ENCODE data around the gene MINDY3. TPM values are rescaled to one million over a fixed set of nuclear protein-coding genes. Genes with fewer than 3 reads are reported as not detected.
"Not testable (repeated sequence)": the region's sequence is repeated elsewhere in the genome, so short reads cannot be mapped to it uniquely, and the experiment has no call there.

Gene MINDY3
- total RNA-seq, 2 donors from 2014 or later, result 19.0 to 20.6 TPM

DNA sequence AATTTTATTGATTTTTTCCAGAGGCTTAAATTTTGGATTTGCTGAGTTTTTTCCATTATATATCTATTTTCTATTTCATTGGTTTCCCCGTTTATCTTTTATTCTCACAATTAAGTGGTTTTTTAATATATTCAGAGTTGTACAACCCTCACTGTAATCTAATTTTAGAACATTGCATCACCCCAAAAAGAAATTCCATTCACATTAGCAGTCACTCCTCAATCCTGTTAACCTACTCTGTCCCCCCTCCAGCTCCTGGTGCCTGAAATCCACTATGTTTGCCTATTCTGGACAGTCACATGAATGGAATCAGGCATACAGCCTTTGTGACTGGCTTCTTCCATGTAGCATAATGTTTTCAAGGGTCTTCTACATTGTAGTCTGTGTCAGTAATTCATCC lies 84.8 kb downstream of the MINDY3 start:
- Histone ChIP-seq H3K9me3 (ENCODE audit: control insufficient read depth, low read length) (peaks cover 16% of the 10 kb centered on the region), H3K4me3 (ENCODE audit: low read length) (no peak overlapping the region), H3K36me3 (ENCODE audit: control insufficient read depth, insufficient read depth, low read length) (peaks cover 30% of the 10 kb centered on the region), H3K27me3 (ENCODE audit: control insufficient read depth, insufficient read depth, low read length, poor library complexity, severe bottlenecking) (no peaks in the 10 kb centered on the region), H3K27ac (ENCODE audit: low read depth, low read length) (no peak overlapping the region), H3K9ac (ENCODE audit: extremely low read depth, low read length, poor library complexity, severe bottlenecking) (no peak overlapping the region), H3K4me1 (ENCODE audit: control insufficient read depth, insufficient read depth, low read length) (no peaks in the 10 kb centered on the region)
- H3K9me3 Mint-ChIP-seq, result peaks cover 14% of the 10 kb centered on the region
- peaks cover 27% of the 10 kb centered on the region for H3K36me3 Mint-ChIP-seq (ENCODE audit: low read depth)
- no peaks in the 10 kb centered on the region for H3K27me3 Mint-ChIP-seq (ENCODE audit: insufficient read depth)
- 100% methylated on average over 1 of the region's 1 CpG; no CpG with 5 or more reads in 1 of the 2 experiments for WGBS, 2 experiments (ENCODE audit: insufficient coverage in 1 of 2, insufficient read length in 1 of 2)
- no peaks in the 10 kb centered on the region for H3K4me1 Mint-ChIP-seq
- DNase-seq, result no peak
- TF ChIP-seq CTCF (conservative IDR thresholded peaks at IDR 0.05), result no peak
- no peak overlapping the region for H3K27ac Mint-ChIP-seq
- no peak overlapping the region for H3K4me3 Mint-ChIP-seq

DNA sequence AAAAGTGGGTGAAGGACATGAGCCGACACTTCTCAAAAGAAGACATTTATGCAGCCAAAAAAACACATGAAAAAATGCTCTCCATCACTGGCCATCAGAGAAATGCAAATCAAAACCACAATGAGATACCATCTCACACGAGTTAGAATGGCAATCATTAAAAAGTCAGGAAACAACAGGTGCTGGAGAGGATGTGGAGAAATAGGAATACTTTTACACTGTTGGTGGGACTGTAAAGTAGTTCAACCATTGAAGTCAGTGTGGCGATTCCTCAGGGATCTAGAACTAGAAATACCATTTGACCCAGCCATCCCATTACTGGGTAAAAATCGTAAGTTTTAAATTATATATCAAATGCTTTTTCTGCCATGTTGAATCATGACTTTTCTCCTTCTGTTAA lies 85.8 kb downstream of the MINDY3 start:
- Mint-ChIP-seq H3K9me3 (peaks cover 14% of the 10 kb centered on the region), H3K36me3 (ENCODE audit: low read depth) (peaks cover 26% of the 10 kb centered on the region)
- H3K4me3 Mint-ChIP-seq; DNase-seq; H3K4me1 Mint-ChIP-seq; H3K27me3 ChIP-seq (ENCODE audit: control insufficient read depth, insufficient read depth, low read length, poor library complexity, severe bottlenecking); H3K27me3 Mint-ChIP-seq (ENCODE audit: insufficient read depth); H3K4me3 ChIP-seq (ENCODE audit: low read length); H3K27ac Mint-ChIP-seq; H3K27ac ChIP-seq (ENCODE audit: low read depth, low read length); H3K4me1 ChIP-seq (ENCODE audit: control insufficient read depth, insufficient read depth, low read length); H3K9ac ChIP-seq (ENCODE audit: extremely low read depth, low read length, poor library complexity, severe bottlenecking): not testable (repeated sequence)
- peaks cover 16% of the 10 kb centered on the region for H3K9me3 ChIP-seq (ENCODE audit: control insufficient read depth, low read length)
- H3K36me3 ChIP-seq (ENCODE audit: control insufficient read depth, insufficient read depth, low read length), result peaks cover 23% of the 10 kb centered on the region
- WGBS, 2 experiments (ENCODE audit: insufficient coverage in 1 of 2, insufficient read length in 1 of 2), result 88 to 100% methylated on average over 1 to 3 of the region's 4 CpGs

DNA sequence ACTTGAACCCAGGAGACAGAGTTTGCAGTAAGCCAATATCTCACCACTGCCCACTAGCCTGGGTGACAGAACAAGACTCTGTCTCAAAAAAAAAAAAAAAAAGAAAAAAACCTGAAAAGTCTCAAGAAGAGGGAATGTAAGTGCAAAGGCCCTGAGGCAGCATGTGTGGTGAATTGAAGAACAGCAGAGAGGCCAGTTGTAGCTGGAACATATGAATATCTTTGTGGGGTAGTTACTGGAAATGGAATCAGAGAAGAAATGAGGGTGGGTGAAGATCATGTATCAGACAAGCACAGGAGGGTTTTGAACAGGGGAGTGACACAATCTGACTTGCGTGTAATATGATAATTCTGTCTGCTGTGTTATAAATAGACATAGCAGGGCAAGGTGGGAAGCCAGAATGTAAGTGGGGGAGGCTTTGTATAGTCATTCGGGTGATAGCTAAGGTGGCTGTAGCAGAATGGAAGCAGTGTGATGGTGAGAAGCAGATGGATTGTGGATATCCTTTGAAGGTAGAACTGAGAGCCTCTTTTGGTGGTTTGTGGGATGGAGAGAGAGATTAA lies 95.3 kb downstream of the MINDY3 start:
- no peak overlapping the region for H3K27ac Mint-ChIP-seq
- no peak for TF ChIP-seq CTCF (conservative IDR thresholded peaks at IDR 0.05)

GRCh38 chr10:15763006-15763405 lies 97.3 kb downstream of the MINDY3 start:
- H3K36me3 ChIP-seq (ENCODE audit: control insufficient read depth, insufficient read depth, low read length), result no peaks in the 10 kb centered on the region
- H3K27me3 ChIP-seq (ENCODE audit: control insufficient read depth, insufficient read depth, low read length, poor library complexity, severe bottlenecking), result no peaks in the 10 kb centered on the region
- Mint-ChIP-seq H3K36me3 (ENCODE audit: low read depth) (no peaks in the 10 kb centered on the region), H3K27ac (no peak overlapping the region), H3K4me1 (no peaks in the 10 kb centered on the region), H3K4me3 (no peak overlapping the region), H3K27me3 (ENCODE audit: insufficient read depth) (peaks cover 4% of the 10 kb centered on the region), H3K9me3 (no peaks in the 10 kb centered on the region)
- DNase-seq, result no peak
- H3K4me1 ChIP-seq (ENCODE audit: control insufficient read depth, insufficient read depth, low read length), result no peaks in the 10 kb centered on the region
- no peaks in the 10 kb centered on the region for H3K9me3 ChIP-seq (ENCODE audit: control insufficient read depth, low read length)
- no peak overlapping the region for H3K4me3 ChIP-seq (ENCODE audit: low read length)
- no peak for TF ChIP-seq CTCF (conservative IDR thresholded peaks at IDR 0.05)
- WGBS, 2 experiments (ENCODE audit: insufficient coverage in 1 of 2, insufficient read length in 1 of 2), result 95 to 98% methylated on average over 8 of the region's 8 CpGs
- H3K27ac ChIP-seq (ENCODE audit: low read depth, low read length), result no peak overlapping the region
- no peak overlapping the region for H3K9ac ChIP-seq (ENCODE audit: extremely low read depth, low read length, poor library complexity, severe bottlenecking)

More for the DNA sequence above, 95.3 kb downstream of the MINDY3 start:
- Histone ChIP-seq H3K36me3 (ENCODE audit: control insufficient read depth, insufficient read depth, low read length) (no peaks in the 10 kb centered on the region), H3K9ac (ENCODE audit: extremely low read depth, low read length, poor library complexity, severe bottlenecking) (no peak overlapping the region), H3K4me1 (ENCODE audit: control insufficient read depth, insufficient read depth, low read length) (no peaks in the 10 kb centered on the region), H3K27me3 (ENCODE audit: control insufficient read depth, insufficient read depth, low read length, poor library complexity, severe bottlenecking) (no peaks in the 10 kb centered on the region), H3K9me3 (ENCODE audit: control insufficient read depth, low read length) (no peaks in the 10 kb centered on the region), H3K4me3 (ENCODE audit: low read length) (no peak overlapping the region), H3K27ac (ENCODE audit: low read depth, low read length) (no peak overlapping the region)
- no peak for DNase-seq
- no peaks in the 10 kb centered on the region for H3K36me3 Mint-ChIP-seq (ENCODE audit: low read depth)
- H3K4me1 Mint-ChIP-seq, result no peaks in the 10 kb centered on the region
- H3K4me3 Mint-ChIP-seq, result no peak overlapping the region
- 90% methylated on average over 2 of the region's 2 CpGs for WGBS, 2 experiments (ENCODE audit: insufficient coverage in 1 of 2, insufficient read length in 1 of 2)
- no peaks in the 10 kb centered on the region for H3K9me3 Mint-ChIP-seq
- H3K27me3 Mint-ChIP-seq (ENCODE audit: insufficient read depth), result peaks cover 4% of the 10 kb centered on the region

GRCh38 chr10:15762239-15762638 lies 98.1 kb downstream of the MINDY3 start:
- H3K9ac ChIP-seq (ENCODE audit: extremely low read depth, low read length, poor library complexity, severe bottlenecking); H3K36me3 ChIP-seq (ENCODE audit: control insufficient read depth, insufficient read depth, low read length); H3K4me1 Mint-ChIP-seq; H3K4me3 Mint-ChIP-seq; H3K27ac ChIP-seq (ENCODE audit: low read depth, low read length); H3K4me1 ChIP-seq (ENCODE audit: control insufficient read depth, insufficient read depth, low read length); H3K9me3 Mint-ChIP-seq; DNase-seq; H3K27me3 ChIP-seq (ENCODE audit: control insufficient read depth, insufficient read depth, low read length, poor library complexity, severe bottlenecking); H3K9me3 ChIP-seq (ENCODE audit: control insufficient read depth, low read length); H3K4me3 ChIP-seq (ENCODE audit: low read length); H3K36me3 Mint-ChIP-seq (ENCODE audit: low read depth); H3K27me3 Mint-ChIP-seq (ENCODE audit: insufficient read depth); H3K27ac Mint-ChIP-seq: not testable (repeated sequence)
- WGBS, 2 experiments (ENCODE audit: insufficient coverage in 1 of 2, insufficient read length in 1 of 2), result 88 to 93% methylated on average over 6 of the region's 6 CpGs

All from endodermal cell (in vitro differentiated cells).